Fibroblast of skin of left quadriceps (primary cell): Measurements from ENCODE around the gene CACNA1A.

Experiments used
- DNase-seq, 2 experiments: peaks; one replicate each; pipeline ENCODE4 v3.0.0-alpha.2; 2013; ENCODE audit warnings: low read depth in 2 of 2

The CACNA1A gene

GRCh38 chr19:13309864-13310263, 196.4 kb downstream of the CACNA1A start:
- DNase-seq = no peak

- DNase-seq = no peak
These were observed 202.7 kb downstream of the CACNA1A start for GRCh38 chr19:13303381-13304129.

- DNase-seq = no peak
These were observed 203.6 kb downstream of the CACNA1A start for GRCh38 chr19:13302526-13303270.

GRCh38 chr19:13301627-13302334, 204.5 kb downstream of the CACNA1A start:
- DNase-seq = no peak

DNA sequence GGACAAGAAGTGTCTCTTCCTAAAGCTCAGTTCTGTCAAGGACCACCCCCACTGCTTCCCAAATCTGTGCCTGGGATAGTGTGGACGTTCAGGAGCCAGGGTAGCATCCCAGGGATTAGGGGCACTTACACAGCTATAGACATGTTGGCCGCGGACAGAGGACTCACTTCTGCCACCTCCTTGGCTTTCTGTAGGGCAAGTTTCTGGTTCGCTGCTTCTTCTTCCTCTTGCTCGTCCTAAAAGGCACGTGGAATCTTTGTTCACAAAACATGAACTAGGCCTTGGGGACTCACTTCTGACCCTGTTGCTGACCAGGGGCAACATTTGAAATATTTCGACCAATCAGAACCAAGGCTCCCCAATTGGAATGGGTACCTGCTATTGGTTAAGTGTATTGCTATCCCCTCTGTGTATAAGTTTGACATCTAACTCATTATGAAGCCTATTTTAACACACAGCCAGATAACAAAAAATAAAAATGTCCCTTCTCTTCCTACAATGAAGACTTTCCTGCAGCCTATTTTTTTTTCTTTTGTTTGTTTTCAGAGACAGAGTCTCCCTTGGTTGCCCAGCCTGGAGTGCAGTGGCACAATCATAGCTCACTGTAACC, 205.8 kb downstream of the CACNA1A start:
- DNase-seq = no peak

DNA sequence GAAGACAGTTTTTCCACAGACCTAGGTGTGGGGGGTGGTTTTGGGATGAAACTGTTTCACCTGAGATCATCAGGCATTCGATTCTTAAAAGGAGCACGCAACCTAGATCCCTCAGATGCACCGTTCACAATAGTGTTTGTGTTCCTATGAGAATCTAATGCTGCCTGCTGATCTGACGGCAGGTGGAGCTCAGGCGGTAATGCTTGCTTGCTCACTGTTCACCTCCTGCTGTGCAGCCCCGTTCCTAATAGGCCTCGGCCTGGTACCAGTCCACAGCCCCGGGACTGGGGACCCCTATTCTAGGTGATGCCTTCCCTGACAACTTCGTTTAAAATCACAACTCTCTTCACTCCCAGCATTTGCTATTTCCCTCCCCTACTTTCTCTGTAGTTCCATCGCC, 206.4 kb downstream of the CACNA1A start:
- no peak for DNase-seq

DNA sequence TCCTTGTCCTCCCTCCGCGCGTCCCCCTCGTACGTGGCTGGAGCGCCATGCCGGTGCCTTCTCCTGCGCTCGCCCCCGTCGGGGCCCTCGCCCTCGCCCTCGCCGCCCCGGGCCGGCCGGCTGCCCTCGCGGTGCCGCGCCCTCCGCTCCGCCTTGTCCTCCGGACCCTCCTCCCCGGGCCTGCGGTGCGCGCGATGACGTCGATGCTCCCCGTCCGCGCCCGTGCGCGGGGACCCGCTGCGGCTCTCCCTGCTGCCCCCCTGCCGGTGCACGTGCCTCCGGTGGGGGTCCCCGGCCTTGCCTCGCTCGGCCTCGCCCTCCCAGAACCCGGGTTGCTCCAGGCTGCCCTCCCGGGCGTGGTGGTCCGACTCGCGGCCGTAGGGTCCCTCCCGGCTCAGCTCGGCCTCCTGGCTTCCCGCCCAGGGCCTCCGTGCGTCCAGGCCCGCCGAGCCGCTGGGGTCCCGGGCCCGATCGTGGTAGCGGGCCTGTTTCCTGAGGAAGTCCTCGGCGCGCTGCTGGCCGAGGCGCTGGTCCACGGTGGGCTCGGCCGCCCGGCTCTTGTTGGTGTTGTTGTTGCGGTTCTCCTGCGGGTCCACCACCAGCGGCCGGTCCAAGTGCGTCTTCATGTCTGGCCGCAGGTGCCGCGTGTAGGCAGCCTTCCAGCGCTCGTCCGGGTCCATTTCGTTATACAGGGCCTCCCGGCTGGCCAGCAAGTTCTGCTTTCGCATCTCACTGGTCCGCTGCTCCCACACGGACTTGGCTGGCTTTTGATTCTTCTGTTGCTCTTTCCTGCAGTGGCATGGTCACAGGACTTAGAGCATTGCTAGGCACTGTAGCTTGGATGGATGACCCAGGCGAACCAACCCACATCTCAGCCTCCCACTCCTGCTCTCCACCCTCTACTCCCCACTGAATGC, 207.5 kb downstream of the CACNA1A start:
- no peak for DNase-seq

DNA sequence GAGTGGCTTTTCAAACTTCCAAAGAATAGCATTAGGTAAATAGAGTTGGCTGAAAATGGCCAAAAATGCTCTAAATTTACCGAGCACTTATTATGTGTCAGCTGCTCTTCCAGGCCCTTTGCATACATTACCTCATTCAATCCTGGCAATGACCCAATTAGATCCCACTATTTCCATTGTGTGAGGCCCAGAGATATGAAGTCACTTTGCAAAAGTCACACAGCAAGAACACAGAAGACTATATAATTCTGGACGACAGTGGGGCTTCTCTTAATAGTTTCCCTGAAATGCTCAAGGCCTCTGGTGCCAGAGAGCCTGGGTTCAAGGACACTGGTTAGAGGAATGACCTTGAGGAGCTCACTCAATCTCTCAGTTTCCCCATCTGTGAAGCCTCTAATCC, 209.3 kb downstream of the CACNA1A start:
- DNase-seq = no peak

DNA sequence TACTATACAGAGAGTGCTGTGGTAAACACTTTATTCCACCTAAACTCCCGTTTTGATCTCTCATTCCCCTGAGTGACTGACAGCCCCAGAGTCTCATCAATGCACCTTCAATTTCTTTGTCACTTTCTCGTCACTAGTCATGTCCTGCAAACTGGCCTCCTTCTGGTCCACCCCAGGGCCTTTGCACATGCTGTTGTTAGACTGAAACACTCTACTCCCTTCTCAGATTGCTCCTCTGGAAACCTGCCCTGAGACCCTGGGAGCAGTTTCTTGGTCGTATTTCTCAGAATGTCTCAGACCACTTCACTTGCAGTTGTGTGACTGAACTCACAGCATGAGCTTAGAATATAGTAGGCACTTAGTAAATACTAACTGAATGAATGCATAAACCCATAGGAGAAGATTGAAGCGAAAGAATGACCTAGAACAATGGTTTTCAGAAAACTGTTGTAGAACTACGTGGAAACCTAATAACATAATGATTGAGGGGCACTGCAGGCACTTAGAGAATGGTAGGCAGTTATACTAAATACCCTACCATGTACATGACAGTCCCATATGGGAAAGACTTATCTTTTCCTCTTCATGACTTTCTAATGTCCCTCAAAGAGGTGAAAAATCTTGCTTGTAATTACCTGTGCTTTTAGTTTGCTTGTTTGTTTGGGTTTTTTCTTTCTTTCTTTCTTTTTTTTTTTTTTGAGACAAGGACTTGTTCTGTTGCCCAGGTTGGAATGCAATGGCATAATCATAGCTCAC, 211.3 kb downstream of the CACNA1A start:
- no peak for DNase-seq

DNA sequence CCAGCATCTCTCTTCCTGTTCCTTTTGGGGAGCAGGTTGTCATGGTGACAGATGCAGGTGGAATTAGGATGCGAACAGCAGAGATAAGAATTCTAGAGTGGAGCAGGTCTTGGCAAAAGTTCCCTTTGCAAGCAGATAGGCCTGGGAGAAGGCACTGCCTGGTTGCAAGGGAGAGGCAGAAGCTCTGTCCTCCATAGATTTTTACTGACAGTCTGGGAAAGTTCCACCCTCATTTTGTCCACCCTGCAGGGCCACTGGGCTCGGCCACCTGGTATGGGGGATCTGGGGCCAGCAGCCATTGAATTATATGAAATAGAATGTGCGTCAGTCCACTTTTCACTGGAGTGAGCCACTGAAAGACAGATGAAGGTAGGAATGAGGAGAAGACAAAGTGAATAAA, 214.4 kb downstream of the CACNA1A start:
- DNase-seq = no peak

DNA sequence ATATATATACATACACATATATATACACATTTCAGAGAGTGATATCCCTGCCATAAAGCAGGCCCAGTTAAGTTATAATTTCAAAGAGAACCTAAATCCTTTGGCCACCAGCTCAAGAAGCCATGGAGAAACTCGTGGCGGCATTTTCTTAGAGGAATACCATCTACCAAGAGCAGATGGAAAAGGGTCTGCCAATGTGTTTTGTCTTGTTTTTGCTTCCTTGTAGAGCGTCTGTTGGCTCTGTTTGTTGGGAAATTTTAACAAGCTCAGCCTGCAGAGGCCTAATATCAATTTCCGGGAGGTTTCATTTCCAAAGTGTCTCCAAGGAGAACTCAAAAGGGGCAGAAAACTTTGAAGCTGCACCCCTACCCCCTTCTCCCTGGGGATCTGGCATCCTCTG, 215.5 kb downstream of the CACNA1A start:
- no peak for DNase-seq

GRCh38 chr19:13289295-13289694, 217.0 kb downstream of the CACNA1A start:
- DNase-seq = no peak

- no peak for DNase-seq
These were observed 219.9 kb downstream of the CACNA1A start for GRCh38 chr19:13286195-13286985.

DNA sequence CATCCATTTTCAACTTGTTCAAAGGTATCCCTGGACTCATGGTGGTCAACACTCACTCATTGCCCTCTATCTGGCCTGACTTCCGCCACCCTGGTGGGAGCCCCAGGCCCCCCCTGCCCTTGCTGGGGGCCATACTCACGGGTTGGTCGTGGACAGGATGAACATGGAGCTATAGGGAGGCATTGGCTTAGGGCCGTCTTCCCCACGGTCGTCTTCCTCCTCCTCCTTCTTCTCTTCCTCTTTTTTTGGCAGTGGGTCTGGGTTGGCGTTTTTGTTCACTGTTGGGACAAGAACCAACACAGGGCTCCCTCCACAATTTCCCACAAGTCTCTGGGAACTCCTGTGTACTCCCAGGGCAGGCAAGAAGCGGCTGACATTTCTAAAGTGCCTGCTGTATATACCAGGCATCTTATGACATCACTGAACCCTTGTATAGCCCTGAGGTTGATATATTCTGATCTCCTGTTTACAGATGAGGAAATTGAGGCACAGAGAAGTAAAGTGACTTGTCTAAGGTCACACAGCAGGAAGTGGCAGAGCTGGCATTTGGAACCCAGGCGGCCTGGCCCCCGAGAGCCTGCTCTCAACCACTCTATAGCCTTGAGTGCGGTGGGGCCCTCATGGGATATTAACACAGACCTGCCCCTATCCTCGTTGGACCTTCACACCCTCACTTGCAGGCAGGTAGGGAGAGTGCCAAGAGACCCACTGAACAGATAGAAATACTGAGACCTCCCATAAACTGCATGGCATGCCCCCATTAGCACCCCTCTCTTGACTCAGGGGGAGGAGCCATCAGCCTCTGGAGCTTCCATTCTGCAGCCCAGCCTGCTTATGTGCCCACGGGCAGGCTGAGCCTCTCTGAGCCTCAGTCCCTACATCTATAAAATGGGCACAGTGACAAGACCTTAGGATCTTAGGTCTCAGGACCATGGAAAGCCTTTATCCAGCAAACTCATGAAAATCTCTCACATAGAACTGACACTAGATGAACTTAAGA, 221.1 kb downstream of the CACNA1A start:
- DNase-seq = no peak

- DNase-seq = no peak
These were observed 222.4 kb downstream of the CACNA1A start for GRCh38 chr19:13283871-13284270.

GRCh38 chr19:13282486-13283065, 223.7 kb downstream of the CACNA1A start:
- DNase-seq = no peak

DNA sequence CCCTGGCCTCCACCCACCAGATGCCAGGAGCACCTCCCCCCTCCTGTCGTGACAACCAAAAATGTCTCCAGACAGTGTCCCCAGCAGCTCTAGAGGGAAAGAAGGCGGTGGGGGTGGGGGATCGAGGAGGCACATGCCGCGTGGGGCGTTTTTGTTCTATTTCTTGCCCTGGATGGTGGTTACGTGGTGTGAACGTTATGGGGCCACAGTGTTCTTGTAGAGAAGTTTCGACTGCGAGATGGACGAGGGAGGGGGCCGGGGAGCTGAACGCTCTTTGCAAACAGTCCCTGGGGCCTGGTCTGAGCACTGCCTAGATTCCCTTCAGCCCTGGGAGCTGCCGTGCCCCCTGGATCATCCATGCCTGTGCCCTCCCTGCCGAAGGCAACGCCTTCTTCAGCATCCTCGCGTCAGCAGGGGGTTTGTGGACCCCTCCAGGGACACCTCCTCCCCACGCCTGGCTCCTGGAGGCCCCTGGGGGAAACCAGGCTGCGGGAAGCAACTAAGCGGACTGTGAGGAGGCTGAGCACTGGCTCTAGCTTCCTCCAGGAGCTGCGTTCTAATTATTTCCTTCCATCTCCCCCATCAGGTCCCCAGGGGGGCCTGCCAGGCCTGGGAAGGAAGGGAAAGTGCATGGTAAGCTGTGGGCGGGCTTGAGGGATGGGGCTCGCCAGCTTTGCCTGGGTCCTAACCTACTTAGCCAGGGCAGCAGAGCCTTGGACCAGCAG, 224.6 kb downstream of the CACNA1A start:
- no peak for DNase-seq
